Gastrocnemius medialis (tissue), 4 donors: ENCODE data around the gene ZFYVE28. TPM values are rescaled to one million over a fixed set of nuclear protein-coding genes. Genes with fewer than 3 reads are reported as not detected.

Experiments used
- ATAC-seq, 2 donors: fragments of 150-250 bp; one replicate each; pipeline ENCODE4 v1.9.1; 2016
- DNase-seq, 2 donors: peaks; one replicate each; pipeline ENCODE4 v3.0.0-alpha.2; 2019
- H3K27ac ChIP-seq, 4 donors: fragments of 200-600 bp; sonication (generic); 1 replicate in 1 of 4; 2 replicates in 3 of 4; pipeline ENCODE4 v1.5.1; 2016 to 2018; ENCODE audit warnings: mild to moderate bottlenecking in 2 of 4, moderate library complexity in 1 of 4
- H3K27me3 ChIP-seq, 3 donors: fragments of 200-600 bp; sonication (generic) in 2 of 3; 1 replicate in 1 of 3; 2 replicates in 2 of 3; pipeline versions ENCODE4 v1.5.1 to v1.6.0; 2016 to 2019; ENCODE audit warnings: mild to moderate bottlenecking in 1 of 3, moderate library complexity in 1 of 3
- H3K36me3 ChIP-seq, 2 donors: fragments of 200-600 bp; sonication (generic) in 1 of 2; one replicate each; pipeline ENCODE4 v1.5.1; 2017 to 2018
- H3K4me1 ChIP-seq, 2 donors: fragments of 200-600 bp; sonication (generic) in 1 of 2; one replicate each; pipeline ENCODE4 v1.5.1; 2016 to 2017; ENCODE audit warnings: mild to moderate bottlenecking in 2 of 2
- H3K4me3 ChIP-seq, 4 donors: fragments of 200-600 bp; sonication (generic) in 3 of 4; 1 replicate in 1 of 4; 2 replicates in 3 of 4; pipeline ENCODE4 v1.5.1; 2016 to 2019; ENCODE audit warnings: mild to moderate bottlenecking in 2 of 4
- H3K9me3 ChIP-seq, 3 donors: fragments of 200-600 bp; sonication (generic) in 2 of 3; 1 replicate in 1 of 3; 2 replicates in 2 of 3; pipeline ENCODE4 v1.5.1; 2016 to 2019
- POLR2A ChIP-seq, 2 donors: fragments of 450-650 bp; IDR thresholded peaks; one replicate each; pipeline ENCODE4 v1.6.1; 2017; ENCODE audit warnings: antibody characterized with exemption in 2 of 2, mild to moderate bottlenecking in 2 of 2, moderate library complexity in 2 of 2
- in situ Hi-C, 4 donors: fragments of 200-750 bp; cut with MboI; loops; one replicate each; pipeline versions ENCODE4 v1.15.0 to v1.8.0; 2017; ENCODE audit warnings: low sequenced_read_pairs in 4 of 4
- intact Hi-C: fragments of 100-400 bp; cut with DNase I; formaldehyde crosslinking; loops from one replicate; pipeline ENCODE4 v1.15.1; 2023; ENCODE audit warnings: low total_unique reads
- total RNA-seq, 4 donors: library from RNA; depleted of rRNA; stranded (reverse); fragments of >200 nt; gene quantifications; one replicate each; pipeline versions ENCODE4 v1.1.0 to v1.2.3, GENCODE V29; 2016
- TF ChIP-seq, protein P1 (sequence below), 5 experiments: fragments of 450-650 bp in 3 of 5; fragments of 200-600 bp in 2 of 5; sonication (generic) in 2 of 5; IDR thresholded peaks in 4 of 5; conservative IDR thresholded peaks in 1 of 5; 1 replicate in 4 of 5; 2 replicates in 1 of 5; pipeline ENCODE4 v1.5.1; 2016 to 2019; ENCODE audit warnings: antibody characterized with exemption in 5 of 5, mild to moderate bottlenecking in 3 of 5, moderate library complexity in 3 of 5

ZFYVE28 gene
- total RNA-seq, 4 donors from 2014 or later, result 1.8 to 6.0 (median 3.4) TPM

- ATAC-seq, result no peak
- Histone ChIP-seq H3K4me1 (peaks cover 34 to 39% of the 10 kb centered on the region in 2 donors), H3K27ac (peak overlapping the region in 3 of 4 donors; percentile 75 to 86 (median 81)), H3K27me3 (no peaks in the 10 kb centered on the region), H3K4me3 (peak overlapping the region; percentile 88 to 98 (median 92)), H3K36me3 (peaks cover 0 to 22% of the 10 kb centered on the region in 2 donors), H3K9me3 (no peaks in the 10 kb centered on the region)
- intact Hi-C loops (loop anchor here (5.0 kb wide), 1 partner anchor 721 kb away; the partner anchor contains the start of genes GRK4 and NOP14), in situ Hi-C loops (loop anchor here in 3 of 4 donors (25.0 kb wide), 2 partner anchors 171 to 721 kb away; partner anchors contain the start of genes CFAP99 (in 2 of the 3), ZFYVE28 (in 2 of the 3), GRK4 (in 1 of the 3) and NOP14 (in 1 of the 3))
- TF ChIP-seq POLR2A (IDR thresholded peaks at IDR 0.05), result no peak
- TF ChIP-seq, protein P1, sequence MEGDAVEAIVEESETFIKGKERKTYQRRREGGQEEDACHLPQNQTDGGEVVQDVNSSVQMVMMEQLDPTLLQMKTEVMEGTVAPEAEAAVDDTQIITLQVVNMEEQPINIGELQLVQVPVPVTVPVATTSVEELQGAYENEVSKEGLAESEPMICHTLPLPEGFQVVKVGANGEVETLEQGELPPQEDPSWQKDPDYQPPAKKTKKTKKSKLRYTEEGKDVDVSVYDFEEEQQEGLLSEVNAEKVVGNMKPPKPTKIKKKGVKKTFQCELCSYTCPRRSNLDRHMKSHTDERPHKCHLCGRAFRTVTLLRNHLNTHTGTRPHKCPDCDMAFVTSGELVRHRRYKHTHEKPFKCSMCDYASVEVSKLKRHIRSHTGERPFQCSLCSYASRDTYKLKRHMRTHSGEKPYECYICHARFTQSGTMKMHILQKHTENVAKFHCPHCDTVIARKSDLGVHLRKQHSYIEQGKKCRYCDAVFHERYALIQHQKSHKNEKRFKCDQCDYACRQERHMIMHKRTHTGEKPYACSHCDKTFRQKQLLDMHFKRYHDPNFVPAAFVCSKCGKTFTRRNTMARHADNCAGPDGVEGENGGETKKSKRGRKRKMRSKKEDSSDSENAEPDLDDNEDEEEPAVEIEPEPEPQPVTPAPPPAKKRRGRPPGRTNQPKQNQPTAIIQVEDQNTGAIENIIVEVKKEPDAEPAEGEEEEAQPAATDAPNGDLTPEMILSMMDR (IDR thresholded peaks at IDR 0.05 in 4 of 5, conservative IDR thresholded peaks at IDR 0.05 in 1 of 5), result no peak
- DNase-seq, result no peak
Measured at GRCh38 chr4:2241003-2241402, 177.4 kb downstream of the ZFYVE28 start.

DNA sequence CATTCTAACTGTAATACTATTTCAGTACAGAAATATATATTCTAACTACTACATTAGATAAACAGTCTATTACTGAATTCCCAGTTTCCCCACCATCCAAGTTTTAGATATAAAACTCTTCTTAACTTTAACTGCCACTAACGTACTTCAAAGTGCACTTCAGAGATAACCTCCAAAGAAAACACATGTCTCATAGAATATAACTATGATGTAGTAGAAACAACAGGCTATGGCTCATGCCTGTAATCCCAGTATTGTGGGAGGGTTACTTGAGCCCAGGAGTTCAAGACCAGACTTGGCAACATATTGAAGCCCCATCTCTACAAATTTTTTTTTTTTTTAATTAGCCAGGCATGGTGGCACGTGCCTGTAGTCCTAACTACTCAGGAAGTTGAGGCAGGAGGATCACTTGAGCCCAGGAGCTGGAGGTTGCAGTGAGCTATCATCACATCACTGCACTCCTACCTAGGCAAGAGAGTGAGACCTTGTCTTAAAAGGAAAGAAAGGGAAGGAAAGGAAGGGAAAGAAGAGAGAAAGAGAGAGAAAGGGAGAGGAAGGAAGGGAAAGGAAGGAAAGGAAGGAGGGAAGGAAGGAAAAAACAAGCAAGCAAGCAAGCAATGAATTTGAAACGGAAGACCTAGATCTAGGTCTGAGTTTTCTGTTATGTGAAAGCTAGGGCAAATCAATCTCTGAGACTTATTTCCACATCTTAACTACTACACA lies 181.3 kb downstream of the ZFYVE28 start:
- ATAC-seq, result no peak
- Histone ChIP-seq H3K27ac (no peak overlapping the region), H3K4me3 (no peak overlapping the region), H3K36me3 (peaks cover 0 to 40% of the 10 kb centered on the region in 2 donors), H3K9me3 (no peaks in the 10 kb centered on the region), H3K4me1 (peaks cover 30 to 34% of the 10 kb centered on the region in 2 donors), H3K27me3 (no peaks in the 10 kb centered on the region)
- intact Hi-C loops, result no loop called here
- DNase-seq, result no peak
- TF ChIP-seq, protein P1 (IDR thresholded peaks at IDR 0.05 in 4 of 5, conservative IDR thresholded peaks at IDR 0.05 in 1 of 5), result no peak
- no peak for TF ChIP-seq POLR2A (IDR thresholded peaks at IDR 0.05)
- in situ Hi-C loops, result loop anchor here in 3 of 4 donors (25.0 kb wide), 2 partner anchors 175 to 725 kb away; partner anchors contain the start of genes CFAP99 (in 2 of the 3), ZFYVE28 (in 2 of the 3), GRK4 (in 1 of the 3) and NOP14 (in 1 of the 3)

DNA sequence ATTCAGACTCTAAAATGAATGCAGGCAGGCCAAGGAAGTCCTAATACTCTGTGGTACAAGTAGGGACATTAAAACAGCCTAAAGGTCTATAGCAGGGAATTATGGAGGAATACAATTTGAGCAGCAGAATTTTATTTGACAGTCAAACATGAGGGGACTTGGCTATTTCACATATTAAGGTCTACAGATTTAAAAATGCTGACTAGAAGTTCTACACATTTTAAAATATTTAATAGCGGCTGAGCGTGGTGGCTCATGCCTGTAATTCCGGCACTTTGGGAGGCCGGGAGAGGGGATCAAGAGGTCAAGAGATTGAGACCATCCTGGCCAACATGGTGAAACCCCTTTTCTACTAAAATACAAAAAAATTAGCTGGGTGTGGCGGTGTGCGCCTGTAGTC lies 187.4 kb downstream of the ZFYVE28 start:
- Histone ChIP-seq H3K36me3 (peaks cover 0 to 26% of the 10 kb centered on the region in 2 donors), H3K4me1 (no peaks in the 10 kb centered on the region), H3K9me3 (no peaks in the 10 kb centered on the region), H3K27me3 (no peaks in the 10 kb centered on the region), H3K4me3 (no peak overlapping the region), H3K27ac (no peak overlapping the region)
- no peak for ATAC-seq
- TF ChIP-seq, protein P1 (IDR thresholded peaks at IDR 0.05 in 4 of 5, conservative IDR thresholded peaks at IDR 0.05 in 1 of 5), result no peak
- no peak for TF ChIP-seq POLR2A (IDR thresholded peaks at IDR 0.05)
- no peak for DNase-seq
- in situ Hi-C loops (loop anchor here in 3 of 4 donors (25.0 kb wide), 2 partner anchors 181 to 731 kb away; partner anchors contain the start of genes CFAP99 (in 2 of the 3), ZFYVE28 (in 2 of the 3), GRK4 (in 1 of the 3) and NOP14 (in 1 of the 3)), intact Hi-C loops (no loop called here)

DNA sequence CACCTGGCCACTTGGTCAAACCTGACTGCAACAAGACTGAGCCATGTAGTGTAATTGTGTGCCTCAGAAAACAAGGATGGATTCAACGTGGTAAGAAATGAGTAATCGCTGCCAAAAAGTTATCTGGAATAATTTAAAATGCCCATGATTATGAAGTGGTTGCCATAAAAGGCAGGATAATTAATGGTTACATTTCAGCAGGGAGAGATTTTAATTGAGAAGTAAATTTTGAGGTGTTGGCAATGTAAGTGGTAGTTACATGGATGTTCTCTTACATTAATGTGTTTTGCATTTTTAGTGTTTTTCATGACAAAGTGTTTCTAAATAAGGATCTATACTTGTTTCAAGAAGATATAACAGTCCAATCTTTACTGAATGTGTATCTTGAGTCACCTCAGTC lies 192.2 kb downstream of the ZFYVE28 start:
- ATAC-seq (no peak), DNase-seq (no peak)
- no peak overlapping the region for H3K27ac ChIP-seq
- no peaks in the 10 kb centered on the region for H3K9me3 ChIP-seq
- no peak for TF ChIP-seq POLR2A (IDR thresholded peaks at IDR 0.05)
- TF ChIP-seq, protein P1 (IDR thresholded peaks at IDR 0.05 in 4 of 5, conservative IDR thresholded peaks at IDR 0.05 in 1 of 5), result no peak
- peaks cover 0 to 5% of the 10 kb centered on the region in 2 donors for H3K36me3 ChIP-seq
- intact Hi-C loops (no loop called here), in situ Hi-C loops (loop anchor here (10.0 to 25.0 kb wide), 4 partner anchors 186 to 736 kb away; partner anchors contain the start of genes CFAP99 (in 2 of the 4), RNF4 (in 2 of the 4), ZFYVE28 (in 2 of the 4) and GRK4 (in 1 of the 4))
- H3K4me3 ChIP-seq, result no peak overlapping the region
- peaks cover 0 to 3% of the 10 kb centered on the region in 2 donors for H3K4me1 ChIP-seq
- H3K27me3 ChIP-seq, result no peaks in the 10 kb centered on the region
